ENCODE data around the gene TFAP2D.

- TF ChIP-seq, protein P1, sequence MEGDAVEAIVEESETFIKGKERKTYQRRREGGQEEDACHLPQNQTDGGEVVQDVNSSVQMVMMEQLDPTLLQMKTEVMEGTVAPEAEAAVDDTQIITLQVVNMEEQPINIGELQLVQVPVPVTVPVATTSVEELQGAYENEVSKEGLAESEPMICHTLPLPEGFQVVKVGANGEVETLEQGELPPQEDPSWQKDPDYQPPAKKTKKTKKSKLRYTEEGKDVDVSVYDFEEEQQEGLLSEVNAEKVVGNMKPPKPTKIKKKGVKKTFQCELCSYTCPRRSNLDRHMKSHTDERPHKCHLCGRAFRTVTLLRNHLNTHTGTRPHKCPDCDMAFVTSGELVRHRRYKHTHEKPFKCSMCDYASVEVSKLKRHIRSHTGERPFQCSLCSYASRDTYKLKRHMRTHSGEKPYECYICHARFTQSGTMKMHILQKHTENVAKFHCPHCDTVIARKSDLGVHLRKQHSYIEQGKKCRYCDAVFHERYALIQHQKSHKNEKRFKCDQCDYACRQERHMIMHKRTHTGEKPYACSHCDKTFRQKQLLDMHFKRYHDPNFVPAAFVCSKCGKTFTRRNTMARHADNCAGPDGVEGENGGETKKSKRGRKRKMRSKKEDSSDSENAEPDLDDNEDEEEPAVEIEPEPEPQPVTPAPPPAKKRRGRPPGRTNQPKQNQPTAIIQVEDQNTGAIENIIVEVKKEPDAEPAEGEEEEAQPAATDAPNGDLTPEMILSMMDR (conservative IDR thresholded peaks at IDR 0.05; ENCODE audit: low read depth, low read length) = no peak
- TF ChIP-seq POLR2A (IDR thresholded peaks at IDR 0.05; ENCODE audit: low read depth, low read length) (no peak), RFX5 (IDR thresholded peaks at IDR 0.05; ENCODE audit: low read depth, low read length) (no peak), RCOR1 (IDR thresholded peaks at IDR 0.05; ENCODE audit: insufficient replicate concordance, low read length) (no peak), SMC3 (IDR thresholded peaks at IDR 0.05; ENCODE audit: low read depth, low read length) (no peak), MAZ (IDR thresholded peaks at IDR 0.05; ENCODE audit: borderline replicate concordance, low read depth, low read length) (no peak), MAFK (IDR thresholded peaks at IDR 0.05; ENCODE audit: low read depth, low read length) (no peak), CHD1 (IDR thresholded peaks at IDR 0.05; ENCODE audit: low read depth, low read length) (no peak), BHLHE40 (IDR thresholded peaks at IDR 0.05; ENCODE audit: low read depth, low read length) (no peak), FOS (IDR thresholded peaks at IDR 0.05; ENCODE audit: low read depth, low read length) (no peak)
- TF ChIP-seq, protein P2, sequence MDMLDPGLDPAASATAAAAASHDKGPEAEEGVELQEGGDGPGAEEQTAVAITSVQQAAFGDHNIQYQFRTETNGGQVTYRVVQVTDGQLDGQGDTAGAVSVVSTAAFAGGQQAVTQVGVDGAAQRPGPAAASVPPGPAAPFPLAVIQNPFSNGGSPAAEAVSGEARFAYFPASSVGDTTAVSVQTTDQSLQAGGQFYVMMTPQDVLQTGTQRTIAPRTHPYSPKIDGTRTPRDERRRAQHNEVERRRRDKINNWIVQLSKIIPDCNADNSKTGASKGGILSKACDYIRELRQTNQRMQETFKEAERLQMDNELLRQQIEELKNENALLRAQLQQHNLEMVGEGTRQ (IDR thresholded peaks at IDR 0.05; ENCODE audit: low read depth, low read length) = no peak
Measured at GRCh38 chr6:50818020-50818419, 104.7 kb downstream of the TFAP2D start.
